Fibroblast of lung (primary cell): ENCODE results near the gene CLASP1.

Source experiments
- EZH2 ChIP-seq: IDR thresholded peaks from 2 replicates; pipeline ENCODE4 v1.5.1; 2012; ENCODE audit warnings: low read length, control low read depth, mild to moderate bottlenecking; ENCODE audit errors: missing control alignments
- TF ChIP-seq, protein P1 (sequence below), 2 donors: IDR thresholded peaks in 1 of 2; conservative IDR thresholded peaks in 1 of 2; 1 replicate in 1 of 2; 2 replicates in 1 of 2; pipeline ENCODE4 v1.5.1; 2011 to 2012; ENCODE audit warnings: low read length in 2 of 2, control low read depth in 1 of 2, inconsistent platforms in 1 of 2, low read depth in 1 of 2, mild to moderate bottlenecking in 1 of 2

DNA sequence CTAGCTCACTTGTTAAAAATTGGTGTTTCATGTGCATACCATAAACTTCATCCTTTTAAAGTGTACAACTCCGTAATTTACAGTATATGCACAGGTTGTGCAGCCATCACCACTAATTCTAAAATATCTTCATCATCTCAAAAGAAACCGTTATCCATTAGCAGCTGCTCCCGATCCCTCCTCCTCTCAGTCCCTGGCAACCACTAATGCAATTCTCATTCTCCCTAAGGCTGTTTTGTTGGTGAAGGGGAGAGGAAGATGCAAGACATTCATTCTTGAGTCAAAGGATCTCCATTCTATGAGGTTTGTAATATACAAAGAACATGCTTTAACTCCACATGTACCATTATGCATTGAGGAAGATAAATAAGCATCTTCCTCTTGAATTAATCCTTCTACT, 70.0 kb downstream of the CLASP1 start:
- TF ChIP-seq, protein P1, sequence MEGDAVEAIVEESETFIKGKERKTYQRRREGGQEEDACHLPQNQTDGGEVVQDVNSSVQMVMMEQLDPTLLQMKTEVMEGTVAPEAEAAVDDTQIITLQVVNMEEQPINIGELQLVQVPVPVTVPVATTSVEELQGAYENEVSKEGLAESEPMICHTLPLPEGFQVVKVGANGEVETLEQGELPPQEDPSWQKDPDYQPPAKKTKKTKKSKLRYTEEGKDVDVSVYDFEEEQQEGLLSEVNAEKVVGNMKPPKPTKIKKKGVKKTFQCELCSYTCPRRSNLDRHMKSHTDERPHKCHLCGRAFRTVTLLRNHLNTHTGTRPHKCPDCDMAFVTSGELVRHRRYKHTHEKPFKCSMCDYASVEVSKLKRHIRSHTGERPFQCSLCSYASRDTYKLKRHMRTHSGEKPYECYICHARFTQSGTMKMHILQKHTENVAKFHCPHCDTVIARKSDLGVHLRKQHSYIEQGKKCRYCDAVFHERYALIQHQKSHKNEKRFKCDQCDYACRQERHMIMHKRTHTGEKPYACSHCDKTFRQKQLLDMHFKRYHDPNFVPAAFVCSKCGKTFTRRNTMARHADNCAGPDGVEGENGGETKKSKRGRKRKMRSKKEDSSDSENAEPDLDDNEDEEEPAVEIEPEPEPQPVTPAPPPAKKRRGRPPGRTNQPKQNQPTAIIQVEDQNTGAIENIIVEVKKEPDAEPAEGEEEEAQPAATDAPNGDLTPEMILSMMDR (conservative IDR thresholded peaks at IDR 0.05 in 1 of 2, IDR thresholded peaks at IDR 0.05 in 1 of 2; ENCODE audit: low read depth in 1 of 2, low read length in 2 of 2), result no peak
- TF ChIP-seq EZH2, result no peak
